HCT116 (cell line): ENCODE results near the gene PLCL2. TPM values are rescaled to one million over a fixed set of nuclear protein-coding genes. Genes with fewer than 3 reads are reported as not detected.

Experiments
- ATAC-seq: fragments of 200-7000 bp; cut with Tn5 transposase; 2 replicates; pipeline ENCODE4 v1.9.1; 2020; ENCODE audit warnings: mild to moderate bottlenecking, moderate library complexity
- BruUV-seq: library from RNA; stranded (reverse); fragments of 400-500 nt; replicated peaks from 2 replicates; lab custom pipeline; 2021; lab: Mats Ljungman, UMichigan
- CTCF ChIA-PET: fragments of 300-600 bp; sonication (Branson Sonifier 250); formaldehyde crosslinking; loops from one replicate; lab custom pipeline; 2021; ENCODE audit warnings: antibody characterized with exemption; lab: Charles Lee
- POLR2A ChIA-PET: fragments of 300-600, 350-600 bp; sonication (Branson Sonifier 250); formaldehyde crosslinking; loops from one replicate; lab custom pipeline; 2021; ENCODE audit warnings: antibody characterized with exemption; lab: Charles Lee
- RAD21 ChIA-PET, 2 experiments: fragments of 300-600 bp; sonication (Branson Sonifier 250); formaldehyde crosslinking; loops; one replicate each; lab custom pipeline; 2023; ENCODE audit warnings: low total read pairs in 2 of 2; ENCODE audit not compliant: uncharacterized antibody in 2 of 2, unreplicated experiment in 2 of 2, low non-redundant PET in 1 of 2; lab: Charles Lee
- DNase-seq: peaks from one replicate; pipeline ENCODE4 v3.0.0-alpha.2; 2010; ENCODE audit warnings: low read depth, low spot score
- H2AFZ ChIP-seq: fragments of 200-600 bp; shearing (Covaris generic), sonication (generic); 2 replicates; pipeline ENCODE4 v1.6.1; 2017; ENCODE audit warnings: low read depth, mixed run types, mixed read lengths, antibody characterized with exemption, low read length; ENCODE audit not compliant: poor library complexity, severe bottlenecking
- H3K27ac ChIP-seq: 2 replicates; pipeline ENCODE4 v1.5.1; 2012; ENCODE audit warnings: low read depth, low read length
- H3K27me3 ChIP-seq: fragments of 200-600 bp; sonication (generic); 2 replicates; pipeline ENCODE4 v1.6.1; 2016; ENCODE audit warnings: mixed run types, low read length, mixed read lengths; ENCODE audit not compliant: insufficient read depth
- H3K36me3 ChIP-seq, 2 experiments: fragments of 200-500 bp in 1 of 2; fragments of 200-600 bp in 1 of 2; sonication (Bioruptor generic) in 1 of 2; sonication (generic) in 1 of 2; 2 replicates each; pipeline versions ENCODE4 v1.5.1 to v1.6.1; 2014 to 2016; ENCODE audit warnings: low read length in 2 of 2, inconsistent platforms in 1 of 2, mixed read lengths in 1 of 2, mixed run types in 1 of 2; ENCODE audit not compliant: insufficient read depth in 2 of 2, control insufficient read depth in 1 of 2
- H3K4me1 ChIP-seq, 2 experiments: fragments of 200-600 bp in 1 of 2; sonication (generic) in 1 of 2; 2 replicates each; pipeline versions ENCODE4 v1.5.1 to v1.6.1; 2012 to 2017; ENCODE audit warnings: low read length in 2 of 2, inconsistent platforms in 1 of 2, mild to moderate bottlenecking in 1 of 2, mixed read lengths in 1 of 2, mixed run types in 1 of 2, moderate library complexity in 1 of 2; ENCODE audit not compliant: insufficient read depth in 2 of 2, control insufficient read depth in 1 of 2
- H3K4me2 ChIP-seq: fragments of 200-600 bp; sonication (generic); 2 replicates; pipeline ENCODE4 v1.6.1; 2017; ENCODE audit warnings: mixed run types, low read length, mixed read lengths
- H3K4me3 ChIP-seq, 2 experiments: fragments of 200-600 bp in 1 of 2; sonication (generic) in 1 of 2; replicated peaks in 1 of 2; 2 replicates each; pipeline ENCODE4 v1.5.1; 2011 to 2016; ENCODE audit warnings: low read length in 2 of 2, control low read depth in 1 of 2, low read depth in 1 of 2, mild to moderate bottlenecking in 1 of 2, mixed read lengths in 1 of 2, mixed run types in 1 of 2
- H3K79me2 ChIP-seq: fragments of 200-600 bp; sonication (generic); 2 replicates; pipeline ENCODE4 v1.6.1; 2017; ENCODE audit warnings: mild to moderate bottlenecking, mixed run types, low read length, moderate library complexity, mixed read lengths; ENCODE audit not compliant: insufficient read depth
- H3K9ac ChIP-seq: fragments of 200-600 bp; sonication (generic); 2 replicates; pipeline ENCODE4 v1.6.1; 2016; ENCODE audit warnings: low read length, mixed read lengths
- H3K9me2 ChIP-seq: fragments of 200-600 bp; sonication (generic), shearing (Covaris generic); 2 replicates; pipeline ENCODE4 v1.6.1; 2017; ENCODE audit warnings: mixed run types, mild to moderate bottlenecking, moderate library complexity; ENCODE audit not compliant: insufficient read depth
- H3K9me3 ChIP-seq, 2 experiments: fragments of 200-500 bp in 1 of 2; fragments of 200-600 bp in 1 of 2; sonication (Bioruptor generic) in 1 of 2; sonication (generic) in 1 of 2; 2 replicates each; pipeline ENCODE4 v1.6.1; 2014 to 2017; ENCODE audit warnings: low read length in 2 of 2, mixed read lengths in 2 of 2, inconsistent platforms in 1 of 2, low read depth in 1 of 2, mild to moderate bottlenecking in 1 of 2, mixed run types in 1 of 2, moderate library complexity in 1 of 2; ENCODE audit not compliant: control insufficient read depth in 1 of 2, insufficient read depth in 1 of 2
- H4K20me1 ChIP-seq: fragments of 200-600 bp; sonication (generic), shearing (Covaris generic); 2 replicates; pipeline ENCODE4 v1.6.1; 2017; ENCODE audit warnings: mixed run types, mild to moderate bottlenecking, moderate library complexity; ENCODE audit not compliant: insufficient read depth
- CBX3 ChIP-seq: IDR thresholded peaks from 2 replicates; pipeline ENCODE4 v1.6.1; 2012; ENCODE audit warnings: low read depth
- ELF1 ChIP-seq: IDR thresholded peaks from 2 replicates; pipeline ENCODE4 v1.6.1; 2012; ENCODE audit warnings: low read depth, borderline replicate concordance
- EZH2phosphoT487 ChIP-seq: fragments of 200-600 bp; IDR thresholded peaks from 2 replicates; pipeline ENCODE4 v1.6.1; 2018; ENCODE audit warnings: antibody characterized with exemption, borderline replicate concordance
- POLR2A ChIP-seq: IDR thresholded peaks from 2 replicates; pipeline ENCODE4 v1.7.0; 2011; ENCODE audit warnings: borderline replicate concordance; ENCODE audit not compliant: insufficient read depth, insufficient read length; ENCODE audit errors: extremely low read depth
- REST ChIP-seq: IDR thresholded peaks from 2 replicates; pipeline ENCODE4 v1.6.1; 2012; ENCODE audit warnings: low read depth
- SIN3A ChIP-seq: IDR thresholded peaks from 2 replicates; pipeline ENCODE4 v1.6.1; 2012; ENCODE audit warnings: low read depth
- SP1 ChIP-seq: IDR thresholded peaks from 2 replicates; pipeline ENCODE4 v1.6.1; 2012; ENCODE audit warnings: low read depth
- SRF ChIP-seq: IDR thresholded peaks from 2 replicates; pipeline ENCODE4 v1.6.1; 2012; ENCODE audit warnings: low read depth
- TCF7L2 ChIP-seq: IDR thresholded peaks from 2 replicates; pipeline ENCODE4 v1.7.0; 2011; ENCODE audit warnings: borderline replicate concordance, inconsistent platforms; ENCODE audit not compliant: insufficient read depth, insufficient read length; ENCODE audit errors: extremely low read depth
- YY1 ChIP-seq: IDR thresholded peaks from 2 replicates; pipeline ENCODE4 v1.6.1; 2011; ENCODE audit warnings: low read length, low read depth, moderate library complexity, mild to moderate bottlenecking; ENCODE audit not compliant: insufficient replicate concordance; ENCODE audit errors: extremely low read depth
- intact Hi-C: fragments of 100-400 bp; cut with micrococcal nuclease; formaldehyde crosslinking; loops from 2 replicates; pipeline ENCODE4 v1.10.0; 2022
- total RNA-seq: library from RNA; stranded (reverse); gene quantifications from one replicate; pipeline ENCODE4 v1.2.1, GENCODE V29; 2021; ENCODE audit not compliant: unreplicated experiment

The PLCL2 gene
- total RNA-seq, 1 experiment from 2014 or later: 2.2 TPM

GRCh38 chr3:17014284-17014683, 129.5 kb downstream of the PLCL2 start:
- Histone ChIP-seq H3K9ac (no peak overlapping the region), H2AFZ (no peak overlapping the region), H3K4me3 (no peak overlapping the region), H3K27ac (no peak overlapping the region), H4K20me1 (no peaks in the 10 kb centered on the region), H3K79me2 (no peaks in the 10 kb centered on the region), H3K4me1 (no peaks in the 10 kb centered on the region), H3K4me2 (no peak overlapping the region), H3K9me3 (no peaks in the 10 kb centered on the region), H3K27me3 (no peaks in the 10 kb centered on the region), H3K9me2 (no peaks in the 10 kb centered on the region), H3K36me3 (no peaks in the 10 kb centered on the region)
- ChIA-PET POLR2A (no interaction called here), RAD21 (no interaction called here), CTCF (no interaction called here)
- ATAC-seq (no peak), DNase-seq (no peak)
- TF ChIP-seq REST (no peak), CBX3 (no peak), POLR2A (no peak), EZH2phosphoT487 (no peak), TCF7L2 (no peak), SRF (no peak), SP1 (no peak), SIN3A (no peak), YY1 (no peak), ELF1 (no peak)
- intact Hi-C loops: no loop called here
- BruUV-seq: no TSS peak
